PC-3 (cell line): ENCODE results near the gene MANSC4. TPM values are rescaled to one million over a fixed set of nuclear protein-coding genes. Genes with fewer than 3 reads are reported as not detected.

Source experiments
- ATAC-seq: fragments of 200-7000 bp; cut with Tn5 transposase; 2 replicates; pipeline ENCODE4 v1.9.1; 2020; ENCODE audit warnings: mild to moderate bottlenecking, moderate library complexity
- BruUV-seq: library from RNA; stranded (reverse); fragments of 400-500 nt; replicated peaks from 2 replicates; lab custom pipeline; 2021; lab: Mats Ljungman, UMichigan
- CTCF ChIA-PET: fragments of 300-600 bp; sonication (Branson Sonifier 250); formaldehyde crosslinking; loops from one replicate; lab custom pipeline; 2022; ENCODE audit warnings: antibody characterized with exemption; lab: Charles Lee
- POLR2A ChIA-PET: fragments of 300-600 bp; sonication (Branson Sonifier 250); formaldehyde crosslinking; loops from one replicate; lab custom pipeline; 2022; ENCODE audit warnings: antibody characterized with exemption; ENCODE audit not compliant: unreplicated experiment; lab: Charles Lee
- DNase-seq: peaks from one replicate; pipeline ENCODE4 v3.0.0-alpha.2; 2015
- H2AFZ ChIP-seq: fragments of 300-600 bp; sonication (generic); 2 replicates; pipeline ENCODE4 v1.6.0; 2016; ENCODE audit warnings: antibody characterized with exemption, low read length
- H3F3A ChIP-seq: fragments of 300-600 bp; sonication (generic); one replicate; pipeline ENCODE4 v1.6.0; 2017; ENCODE audit warnings: antibody characterized with exemption, low read length, control low read depth, mild to moderate bottlenecking; ENCODE audit not compliant: unreplicated experiment
- H3K27ac ChIP-seq: fragments of 300-600 bp; sonication (generic); 2 replicates; pipeline ENCODE4 v1.5.1; 2016; ENCODE audit warnings: mild to moderate bottlenecking, low read length
- H3K27me3 ChIP-seq: fragments of 300-600 bp; sonication (generic); 2 replicates; pipeline ENCODE4 v1.6.1; 2016; ENCODE audit warnings: low read length, mixed read lengths
- H3K36me3 ChIP-seq: fragments of 300-600 bp; sonication (generic); 2 replicates; pipeline ENCODE4 v1.6.1; 2016; ENCODE audit warnings: low read depth, mixed run types, low read length, mixed read lengths
- H3K4me1 ChIP-seq: fragments of 300-600 bp; sonication (generic); 2 replicates; pipeline ENCODE4 v1.5.1; 2016; ENCODE audit warnings: low read length; ENCODE audit not compliant: insufficient read depth
- H3K4me2 ChIP-seq: fragments of 300-600 bp; sonication (generic); 2 replicates; pipeline ENCODE4 v1.6.0; 2016; ENCODE audit warnings: low read length
- H3K4me3 ChIP-seq: fragments of 300-600 bp; sonication (generic); 2 replicates; pipeline ENCODE4 v1.5.1; 2016; ENCODE audit warnings: mild to moderate bottlenecking, low read length, mixed read lengths
- H3K79me2 ChIP-seq: fragments of 300-600 bp; sonication (generic); 2 replicates; pipeline ENCODE4 v1.6.1; 2017; ENCODE audit warnings: low read length, mixed read lengths
- H3K9ac ChIP-seq: fragments of 300-600 bp; sonication (generic); 2 replicates; pipeline ENCODE4 v1.6.0; 2016; ENCODE audit warnings: mild to moderate bottlenecking, low read length
- H3K9me2 ChIP-seq: fragments of 300-600 bp; sonication (generic); replicated peaks from 2 replicates; pipeline ENCODE4 v1.6.1; 2016; ENCODE audit warnings: mixed run types, low read length, mixed read lengths
- H3K9me3 ChIP-seq: fragments of 300-600 bp; sonication (generic); 2 replicates; pipeline ENCODE4 v1.6.1; 2016; ENCODE audit warnings: low read length, mixed read lengths
- H4K20me1 ChIP-seq: fragments of 300-600 bp; sonication (generic); 2 replicates; pipeline ENCODE4 v1.6.1; 2016; ENCODE audit warnings: low read length, mixed read lengths
- EZH2 ChIP-seq: fragments of 300-600 bp; sonication (generic); IDR thresholded peaks from one replicate; pipeline ENCODE4 v1.6.1; 2017; ENCODE audit warnings: antibody characterized with exemption, mild to moderate bottlenecking, low read length; ENCODE audit not compliant: unreplicated experiment
- EZH2phosphoT487 ChIP-seq: fragments of 300-600 bp; sonication (generic); IDR thresholded peaks from 2 replicates; pipeline ENCODE4 v1.6.1; 2018; ENCODE audit warnings: mild to moderate bottlenecking, antibody characterized with exemption, low read length, borderline replicate concordance
- intact Hi-C: fragments of 100-400 bp; cut with micrococcal nuclease; formaldehyde crosslinking; loops from 2 replicates; pipeline ENCODE4 v1.9.0; 2023
- total RNA-seq: library from RNA; depleted of rRNA; stranded (reverse); fragments of >200 nt; gene quantifications from 2 replicates; pipeline ENCODE4 v1.2.3, GENCODE V29; 2014
- TF ChIP-seq, protein P1 (sequence below): fragments of 300-600 bp; sonication (generic); conservative IDR thresholded peaks from 2 replicates; pipeline ENCODE4 v1.5.1; 2017; ENCODE audit warnings: antibody characterized with exemption, low read depth, mild to moderate bottlenecking, low read length

Gene MANSC4
- total RNA-seq, 1 experiment from 2014 or later = 1.9 TPM

DNA sequence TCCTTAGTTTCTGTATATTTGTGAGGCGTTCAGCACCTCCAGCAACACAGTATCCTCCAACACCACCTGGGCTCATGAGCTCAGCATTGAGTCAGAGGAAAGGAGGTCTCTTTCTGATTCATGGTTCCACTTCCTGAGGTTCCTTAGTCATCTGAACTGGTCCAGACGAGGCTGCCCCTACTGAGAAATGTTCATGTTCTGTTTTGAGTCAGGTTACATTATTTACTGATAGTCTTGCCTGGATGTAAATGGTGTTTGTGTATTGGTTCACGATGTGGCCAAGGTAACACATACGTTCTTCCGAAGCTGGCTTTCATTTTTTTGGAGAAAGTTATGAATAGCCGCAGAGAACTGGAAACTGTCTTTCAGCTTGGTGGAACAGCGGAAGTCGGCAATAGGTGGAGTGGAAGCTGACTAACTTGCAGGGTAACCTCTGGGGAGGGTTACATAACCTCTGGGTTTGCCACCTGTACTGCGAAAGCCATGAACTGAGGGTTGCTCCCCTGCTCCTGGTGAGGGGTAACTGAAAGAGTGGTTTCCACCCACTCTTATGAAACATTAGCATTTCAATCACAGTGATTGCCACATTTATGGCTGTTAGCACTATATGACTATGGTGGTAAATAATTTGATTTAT is 42.2 kb upstream of the MANSC4 start:
- Histone ChIP-seq H3K27me3 (no peaks in the 10 kb centered on the region), H3K9me3 (no peaks in the 10 kb centered on the region), H4K20me1 (no peaks in the 10 kb centered on the region), H3K79me2 (no peaks in the 10 kb centered on the region), H3K4me1 (peaks cover 37% of the 10 kb centered on the region), H2AFZ (peak overlapping the region; percentile 70), H3K4me3 (peak overlapping the region; percentile 57), H3F3A (peaks cover 13% of the 10 kb centered on the region), H3K27ac (peak overlapping the region; percentile 95), H3K9me2 (no peaks in the 10 kb centered on the region), H3K9ac (peak overlapping the region; percentile 80), H3K36me3 (no peaks in the 10 kb centered on the region), H3K4me2 (peak overlapping the region; percentile 83)
- intact Hi-C loops = loop anchor here (1.0 to 5.0 kb wide), 3 partner anchors 41 to 120 kb away; no protein-coding TSS in a partner anchor
- CTCF ChIA-PET = interaction anchor here (0.6 to 1.8 kb wide), 10 partner anchors 17 to 89 kb away, joined by 3 to 25 read pairs (median 5); partner anchors contain the start of genes KLHL42 and MANSC4
- no TSS peak for BruUV-seq
- POLR2A ChIA-PET = interaction anchor here (0.5 to 1.0 kb wide), 9 partner anchors 17 to 800 kb away, joined by 3 to 14 read pairs (median 4); partner anchors contain the start of genes KLHL42 and MANSC4
- ATAC-seq (peak; percentile 96), DNase-seq (peak; percentile 99)
- TF ChIP-seq, protein P1, sequence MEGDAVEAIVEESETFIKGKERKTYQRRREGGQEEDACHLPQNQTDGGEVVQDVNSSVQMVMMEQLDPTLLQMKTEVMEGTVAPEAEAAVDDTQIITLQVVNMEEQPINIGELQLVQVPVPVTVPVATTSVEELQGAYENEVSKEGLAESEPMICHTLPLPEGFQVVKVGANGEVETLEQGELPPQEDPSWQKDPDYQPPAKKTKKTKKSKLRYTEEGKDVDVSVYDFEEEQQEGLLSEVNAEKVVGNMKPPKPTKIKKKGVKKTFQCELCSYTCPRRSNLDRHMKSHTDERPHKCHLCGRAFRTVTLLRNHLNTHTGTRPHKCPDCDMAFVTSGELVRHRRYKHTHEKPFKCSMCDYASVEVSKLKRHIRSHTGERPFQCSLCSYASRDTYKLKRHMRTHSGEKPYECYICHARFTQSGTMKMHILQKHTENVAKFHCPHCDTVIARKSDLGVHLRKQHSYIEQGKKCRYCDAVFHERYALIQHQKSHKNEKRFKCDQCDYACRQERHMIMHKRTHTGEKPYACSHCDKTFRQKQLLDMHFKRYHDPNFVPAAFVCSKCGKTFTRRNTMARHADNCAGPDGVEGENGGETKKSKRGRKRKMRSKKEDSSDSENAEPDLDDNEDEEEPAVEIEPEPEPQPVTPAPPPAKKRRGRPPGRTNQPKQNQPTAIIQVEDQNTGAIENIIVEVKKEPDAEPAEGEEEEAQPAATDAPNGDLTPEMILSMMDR = no peak
- no peak for TF ChIP-seq EZH2phosphoT487
- no peak for TF ChIP-seq EZH2

GRCh38 chr12:27821259-27821973 is 41.4 kb upstream of the MANSC4 start:
- H3K4me3 ChIP-seq = peak overlapping the region; percentile 57

More at GRCh38 chr12:27821259-27821973, 41.4 kb upstream of the MANSC4 start:
- Histone ChIP-seq H3K79me2 (no peaks in the 10 kb centered on the region), H3K9me2 (no peaks in the 10 kb centered on the region), H3K27ac (peak overlapping the region; percentile 95), H3K4me2 (peak overlapping the region; percentile 83), H3K9ac (peak overlapping the region; percentile 80), H3K9me3 (no peaks in the 10 kb centered on the region), H3K36me3 (no peaks in the 10 kb centered on the region), H3K27me3 (no peaks in the 10 kb centered on the region), H3F3A (peaks cover 13% of the 10 kb centered on the region), H3K4me1 (peaks cover 37% of the 10 kb centered on the region), H2AFZ (peak overlapping the region; percentile 70), H4K20me1 (no peaks in the 10 kb centered on the region)
- ChIA-PET CTCF (interaction anchor here (0.5 to 1.8 kb wide), 14 partner anchors 16 to 490 kb away, joined by 3 to 25 read pairs (median 4); partner anchors contain the start of genes KLHL42 and MANSC4), POLR2A (interaction anchor here (0.5 to 1.0 kb wide), 6 partner anchors 16 to 793 kb away, joined by 3 to 8 read pairs (median 4); partner anchors contain the start of genes KLHL42 and MANSC4)
- TF ChIP-seq, protein P1 = peak; percentile 95
- TF ChIP-seq EZH2phosphoT487 = no peak
- no peak for TF ChIP-seq EZH2
- TSS peak; percentile 95 for BruUV-seq
- intact Hi-C loops = loop anchor here (1.0 to 5.0 kb wide), 3 partner anchors 19 to 121 kb away; no protein-coding TSS in a partner anchor
- peak; percentile 99 for DNase-seq
- ATAC-seq = peak; percentile 56
